VCaP (cell line): Measurements from ENCODE around the gene LENEP.

Experiments used
- H3K27ac ChIP-seq: fragments of 450-650 bp; 2 replicates; pipeline ENCODE4 v1.5.1; 2017
- TF ChIP-seq, protein P1 (sequence below): fragments of 450-650 bp; conservative IDR thresholded peaks from 2 replicates; pipeline ENCODE4 v1.5.1; 2017; ENCODE audit warnings: mild to moderate bottlenecking, moderate library complexity

Gene LENEP

DNA sequence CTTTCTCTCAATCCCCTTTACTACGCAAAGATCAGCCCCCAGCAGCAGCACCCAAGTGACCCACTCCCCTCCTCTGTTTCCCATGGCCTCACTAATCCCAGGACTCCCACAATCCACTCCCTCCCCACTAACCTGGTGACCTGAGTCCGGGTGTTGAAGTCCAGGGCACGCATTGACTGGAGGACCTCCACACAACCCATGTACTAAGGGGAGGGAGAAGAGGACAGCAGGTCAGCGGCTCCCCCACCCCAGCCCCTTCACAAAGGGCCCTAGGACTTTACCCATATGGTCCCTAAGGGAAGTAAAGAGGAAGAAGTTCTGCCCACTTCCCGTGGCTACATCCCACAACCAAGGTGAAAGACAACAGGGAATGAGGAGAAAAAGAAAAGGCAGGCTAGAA, 24.1 kb upstream of the LENEP start:
- TF ChIP-seq, protein P1, sequence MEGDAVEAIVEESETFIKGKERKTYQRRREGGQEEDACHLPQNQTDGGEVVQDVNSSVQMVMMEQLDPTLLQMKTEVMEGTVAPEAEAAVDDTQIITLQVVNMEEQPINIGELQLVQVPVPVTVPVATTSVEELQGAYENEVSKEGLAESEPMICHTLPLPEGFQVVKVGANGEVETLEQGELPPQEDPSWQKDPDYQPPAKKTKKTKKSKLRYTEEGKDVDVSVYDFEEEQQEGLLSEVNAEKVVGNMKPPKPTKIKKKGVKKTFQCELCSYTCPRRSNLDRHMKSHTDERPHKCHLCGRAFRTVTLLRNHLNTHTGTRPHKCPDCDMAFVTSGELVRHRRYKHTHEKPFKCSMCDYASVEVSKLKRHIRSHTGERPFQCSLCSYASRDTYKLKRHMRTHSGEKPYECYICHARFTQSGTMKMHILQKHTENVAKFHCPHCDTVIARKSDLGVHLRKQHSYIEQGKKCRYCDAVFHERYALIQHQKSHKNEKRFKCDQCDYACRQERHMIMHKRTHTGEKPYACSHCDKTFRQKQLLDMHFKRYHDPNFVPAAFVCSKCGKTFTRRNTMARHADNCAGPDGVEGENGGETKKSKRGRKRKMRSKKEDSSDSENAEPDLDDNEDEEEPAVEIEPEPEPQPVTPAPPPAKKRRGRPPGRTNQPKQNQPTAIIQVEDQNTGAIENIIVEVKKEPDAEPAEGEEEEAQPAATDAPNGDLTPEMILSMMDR: no peak
- no peak overlapping the region; the same call in 1 of the 2 replicates for H3K27ac ChIP-seq

DNA sequence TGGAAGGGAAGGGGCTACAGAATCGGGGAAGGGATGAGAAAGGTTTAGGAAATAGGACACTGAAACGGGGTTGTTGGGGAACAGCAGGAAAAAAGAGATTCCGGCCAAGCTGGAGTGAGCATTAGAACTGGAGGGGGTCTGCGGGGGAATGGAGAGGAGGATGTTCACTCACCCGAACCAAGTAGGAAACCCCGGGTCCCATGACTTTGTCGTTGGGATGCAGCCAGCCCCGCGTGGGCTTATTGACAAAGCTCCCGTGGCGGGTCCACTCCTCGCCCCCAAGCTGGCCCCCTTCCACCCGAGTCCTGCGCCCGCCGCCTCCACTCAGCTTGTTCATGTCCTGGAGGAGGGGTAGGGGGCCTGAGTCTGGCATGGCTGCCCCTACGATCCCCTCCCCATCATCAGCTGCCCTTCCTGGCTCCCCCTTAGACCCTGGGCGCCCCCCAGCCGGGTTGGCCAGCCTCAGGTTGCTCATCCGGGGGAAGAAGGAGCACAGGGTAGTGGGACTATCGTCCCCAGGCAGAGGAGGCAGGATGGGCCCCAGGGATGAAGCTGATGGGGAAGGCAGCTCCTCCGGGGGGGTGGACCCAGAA, 23.4 kb upstream of the LENEP start:
- peak overlapping the region; percentile 94; the same call in 1 of the 2 replicates for H3K27ac ChIP-seq
- TF ChIP-seq, protein P1: no peak

DNA sequence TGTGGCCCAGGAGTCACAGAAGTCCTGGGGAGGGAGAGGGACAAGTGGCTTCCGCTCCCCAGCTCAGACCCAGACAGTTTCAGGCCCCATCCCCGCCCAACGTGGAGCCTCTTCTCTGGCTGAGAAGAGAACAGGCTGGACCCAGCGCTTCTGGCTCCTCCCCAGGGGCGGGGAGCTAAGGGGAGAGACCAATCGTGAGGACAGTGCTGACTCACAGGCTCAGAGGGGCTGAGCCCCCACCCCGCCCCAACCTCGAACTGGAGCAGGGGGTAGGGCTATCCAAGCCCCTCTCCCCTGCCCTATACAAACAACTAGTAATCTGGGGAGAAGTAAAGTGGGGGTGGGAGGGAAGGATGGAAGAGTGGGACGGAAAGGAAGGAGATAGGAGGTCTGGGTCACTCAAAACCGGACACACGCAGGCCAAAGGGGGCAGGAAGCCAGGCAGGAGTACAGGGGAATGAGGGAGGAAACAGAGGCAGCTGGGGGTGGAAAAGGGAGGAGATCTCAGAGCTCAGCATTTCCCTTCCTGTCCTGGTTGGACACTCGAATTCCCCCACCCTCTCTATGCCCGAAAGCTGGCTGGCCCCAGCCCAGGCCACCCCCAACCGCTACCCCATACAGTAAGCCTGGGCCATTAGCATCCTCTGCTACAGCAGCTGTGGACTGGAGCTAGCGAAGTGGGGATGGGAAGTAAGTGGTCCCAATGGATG, 22.6 kb upstream of the LENEP start, which contains the start of gene SHC1:
Gene SHC1, minus strand, starts transcription at position 117 of the 710 bp plus-strand sequence. CDS start 221 bp downstream, outside the sequence.
- TF ChIP-seq, protein P1: no peak
- peak within 1 kb of the TSS; percentile 94; the same call in 1 of the 2 replicates for H3K27ac ChIP-seq

DNA sequence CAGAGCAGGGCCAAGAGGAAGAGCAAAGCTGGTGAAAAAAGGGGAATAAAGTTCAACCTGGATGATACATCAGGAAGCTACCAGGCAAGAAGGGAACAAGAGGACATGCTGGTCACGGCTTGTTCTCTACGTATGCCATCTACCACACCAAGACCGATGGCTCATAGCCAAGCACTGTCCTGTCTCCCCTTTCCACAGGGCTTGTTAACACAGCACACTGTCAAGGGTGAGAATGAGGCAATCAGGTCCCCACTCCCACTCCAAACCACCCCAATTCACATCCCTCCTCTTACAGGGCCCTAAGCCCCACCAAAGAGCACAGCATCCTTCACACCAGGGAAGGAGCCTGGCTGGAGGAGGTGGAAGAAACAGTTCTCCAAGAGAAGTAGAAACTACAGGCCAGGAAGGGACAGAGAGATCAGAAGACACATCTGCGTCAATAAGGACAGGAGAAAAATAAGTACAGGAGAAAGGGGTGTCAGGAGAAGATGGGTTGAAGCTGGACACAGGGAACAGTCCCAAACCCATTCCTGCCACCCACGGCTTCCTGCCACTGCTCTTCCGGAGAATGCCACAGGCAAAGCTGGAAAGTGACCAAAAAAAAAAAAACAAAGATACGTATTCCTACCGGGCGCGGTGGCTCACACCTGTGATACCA, 21.9 kb upstream of the LENEP start:
- peak overlapping the region; percentile 94; the same call in 1 of the 2 replicates for H3K27ac ChIP-seq
- TF ChIP-seq, protein P1: no peak

DNA sequence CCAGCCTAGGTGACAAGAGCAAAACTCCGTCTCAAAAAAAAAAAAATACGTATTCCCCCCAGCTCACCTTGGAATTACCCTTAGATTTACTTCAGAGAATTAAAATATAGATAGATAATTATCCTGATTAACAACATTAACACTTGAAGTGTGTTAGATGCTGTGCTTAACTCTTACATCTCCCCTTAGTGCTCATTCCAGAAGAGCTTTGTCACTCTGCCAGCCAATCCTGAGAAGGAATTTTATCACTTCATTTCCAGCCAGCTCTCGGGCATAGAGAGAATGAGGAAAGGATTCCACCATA, 21.2 kb upstream of the LENEP start:
- peak overlapping the region; percentile 94 for H3K27ac ChIP-seq
- TF ChIP-seq, protein P1: no peak

DNA sequence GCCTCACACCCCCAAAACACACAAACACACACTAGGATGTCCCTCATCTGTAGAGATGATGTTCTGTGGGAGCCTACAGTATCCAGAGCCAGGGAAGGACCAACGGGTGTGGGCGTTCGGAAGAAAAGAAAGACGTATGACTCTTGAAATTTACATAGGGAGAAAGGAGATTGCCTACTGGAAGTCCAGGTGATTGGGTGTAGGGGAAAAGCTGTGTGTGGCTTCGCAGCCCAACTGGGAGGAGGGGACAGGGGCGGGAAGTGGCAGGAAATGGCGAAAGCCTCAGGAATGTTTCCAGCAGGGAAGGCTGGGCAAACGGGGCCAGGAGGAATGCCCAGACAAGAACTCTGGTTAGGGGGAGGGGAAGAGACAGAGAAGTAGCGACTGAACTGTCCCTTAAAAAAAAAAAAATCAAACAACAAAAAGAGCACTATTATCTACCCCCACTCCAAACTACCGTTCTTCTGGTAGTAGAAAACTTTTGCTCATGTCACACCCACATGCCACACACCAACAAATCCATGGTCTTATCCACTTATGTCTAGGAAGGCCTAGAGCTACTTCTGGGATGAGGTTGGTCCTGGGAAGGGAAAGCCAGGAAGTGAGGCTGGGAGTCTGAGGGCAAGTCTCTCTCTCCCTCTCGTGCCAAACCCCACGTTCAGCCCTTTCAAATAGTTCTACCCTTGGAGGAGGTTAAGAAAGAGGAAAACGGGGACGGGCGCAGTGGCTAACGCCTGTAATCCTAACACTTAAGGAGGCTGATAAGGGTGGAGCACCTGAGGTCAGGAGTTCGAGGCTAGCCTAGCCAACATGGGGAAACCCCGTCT, 20.7 kb upstream of the LENEP start:
- H3K27ac ChIP-seq: peak overlapping the region; percentile 94

More for the DNA sequence above, 20.7 kb upstream of the LENEP start:
- TF ChIP-seq, protein P1: no peak
